NCI-H2196 treated with DMSO at 0.1 percent for 48 hours (cell line): ENCODE data around the gene BMP7.

Source experiments
- DNase-seq: peaks from one replicate; lab custom pipeline; 2025; ENCODE audit not compliant: unreplicated experiment; lab: John Stamatoyannopoulos, UW

The BMP7 gene

GRCh38 chr20:57130160-57130772 is 136.2 kb downstream of the BMP7 start:
- no peak for DNase-seq

GRCh38 chr20:57129303-57129702 is 137.1 kb downstream of the BMP7 start:
- DNase-seq: no peak

- DNase-seq: no peak
Observed at GRCh38 chr20:57128044-57128757, 138.2 kb downstream of the BMP7 start.

- no peak for DNase-seq
Observed at GRCh38 chr20:57126481-57127092, 139.9 kb downstream of the BMP7 start.

DNA sequence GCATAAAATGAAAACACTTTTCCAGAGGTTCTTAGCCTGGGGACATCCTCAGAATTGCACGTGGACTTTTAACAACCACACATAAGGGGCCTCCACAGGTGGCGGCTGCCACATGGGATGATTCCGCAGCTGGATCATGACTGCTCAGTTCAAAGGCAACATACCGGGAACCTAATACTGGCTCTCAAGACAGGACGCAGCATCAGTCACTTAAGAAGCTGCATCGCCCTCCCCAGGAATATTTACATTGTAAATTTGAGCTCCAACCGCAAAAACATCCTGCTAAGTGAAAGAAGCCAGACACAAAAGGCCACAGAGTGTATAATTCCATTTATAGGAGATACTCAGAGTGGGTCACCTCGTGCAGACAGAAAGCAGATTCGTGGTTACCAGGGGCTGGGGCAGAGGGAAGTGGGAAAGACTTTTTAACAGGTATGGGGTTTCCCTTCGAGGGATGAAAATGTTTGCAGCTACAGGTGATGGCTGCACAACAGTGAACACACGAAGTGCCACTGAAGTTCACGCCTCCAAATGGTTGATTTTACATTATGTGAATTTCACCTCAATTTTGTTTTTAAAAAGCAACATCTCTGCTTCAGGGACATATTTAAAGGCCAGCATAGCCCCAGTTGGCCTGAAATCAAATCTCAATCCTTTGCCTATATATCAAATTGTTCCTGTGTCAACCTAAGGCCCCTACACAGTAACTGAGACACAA is 141.5 kb downstream of the BMP7 start:
- DNase-seq: no peak

GRCh38 chr20:57124366-57124765 is 142.1 kb downstream of the BMP7 start:
- DNase-seq: no peak

GRCh38 chr20:57123504-57123903 is 142.9 kb downstream of the BMP7 start:
- DNase-seq: no peak

DNA sequence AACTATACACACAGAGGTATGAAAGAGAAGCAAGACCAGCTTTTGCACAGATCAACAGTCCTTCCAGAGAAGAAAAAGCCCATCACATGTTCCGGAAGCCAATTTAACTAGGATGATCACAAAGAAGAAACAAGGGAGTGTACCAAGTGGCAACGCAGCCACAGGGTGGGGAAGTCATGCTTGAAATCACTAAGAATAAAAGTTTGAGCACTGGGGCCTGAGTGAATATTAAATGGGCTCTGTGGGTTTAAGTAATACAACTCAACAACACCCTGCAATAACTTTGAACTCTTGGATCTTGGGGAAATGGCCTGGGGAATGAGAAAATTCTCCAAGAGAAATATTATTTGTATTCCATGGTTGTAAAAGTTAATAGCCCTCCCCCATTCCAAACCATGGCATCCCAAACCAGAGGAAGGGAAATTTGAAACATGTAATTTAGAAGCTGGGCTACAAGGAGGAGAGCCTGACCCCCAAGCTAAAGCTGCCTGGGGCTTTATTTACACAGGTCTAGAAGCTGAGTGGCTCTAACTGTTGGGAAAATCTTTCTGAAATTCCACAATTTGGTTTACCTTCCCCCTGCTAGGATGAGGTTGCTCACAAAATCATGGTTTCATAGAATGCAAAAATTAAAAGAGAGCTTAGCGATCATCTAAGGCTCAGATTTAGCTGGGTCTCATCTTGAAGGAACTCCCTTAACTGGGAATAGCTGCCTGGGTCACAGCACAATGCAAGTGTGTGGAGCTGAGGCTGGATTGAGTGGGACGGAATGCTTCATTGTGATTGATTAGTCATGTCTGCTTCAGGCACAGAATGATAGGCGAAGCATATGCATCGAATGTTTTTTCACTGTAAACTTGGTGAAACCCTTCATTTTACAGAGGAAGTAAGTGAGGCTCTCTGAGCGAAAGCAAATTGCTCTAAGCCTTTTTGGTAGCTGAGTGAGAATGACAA is 143.6 kb downstream of the BMP7 start:
- DNase-seq: no peak

DNA sequence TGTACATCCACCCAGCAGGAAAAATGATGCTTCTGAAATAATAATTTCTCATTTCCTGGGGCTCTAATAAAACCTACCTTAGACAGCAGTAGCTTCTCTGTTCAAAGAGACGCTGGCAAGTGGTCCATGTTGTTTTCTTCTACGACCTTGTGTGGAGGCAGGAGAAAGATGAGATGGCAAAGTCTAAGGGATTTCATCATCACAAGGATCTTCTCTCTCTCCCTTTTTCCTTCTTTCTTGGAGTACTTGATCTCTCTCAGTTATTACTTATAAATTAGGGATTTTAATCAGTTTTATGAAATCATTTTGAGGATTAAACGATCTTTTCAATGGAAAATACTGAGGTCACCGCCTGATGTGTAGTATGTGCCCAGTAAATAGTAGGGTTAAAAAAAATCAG is 147.5 kb downstream of the BMP7 start:
- no peak for DNase-seq
